GM19035 (cell line): ENCODE measurements around the gene ARHGEF12.

Experiments
- ATAC-seq: cut with Tn5 transposase; IDR thresholded peaks from one replicate; pipeline ENCODE4 v1.9.1; 2021; ENCODE audit not compliant: unreplicated experiment

The ARHGEF12 gene

GRCh38 chr11:120409655-120410054 is 73.4 kb downstream of the ARHGEF12 start:
- ATAC-seq: no peak

DNA sequence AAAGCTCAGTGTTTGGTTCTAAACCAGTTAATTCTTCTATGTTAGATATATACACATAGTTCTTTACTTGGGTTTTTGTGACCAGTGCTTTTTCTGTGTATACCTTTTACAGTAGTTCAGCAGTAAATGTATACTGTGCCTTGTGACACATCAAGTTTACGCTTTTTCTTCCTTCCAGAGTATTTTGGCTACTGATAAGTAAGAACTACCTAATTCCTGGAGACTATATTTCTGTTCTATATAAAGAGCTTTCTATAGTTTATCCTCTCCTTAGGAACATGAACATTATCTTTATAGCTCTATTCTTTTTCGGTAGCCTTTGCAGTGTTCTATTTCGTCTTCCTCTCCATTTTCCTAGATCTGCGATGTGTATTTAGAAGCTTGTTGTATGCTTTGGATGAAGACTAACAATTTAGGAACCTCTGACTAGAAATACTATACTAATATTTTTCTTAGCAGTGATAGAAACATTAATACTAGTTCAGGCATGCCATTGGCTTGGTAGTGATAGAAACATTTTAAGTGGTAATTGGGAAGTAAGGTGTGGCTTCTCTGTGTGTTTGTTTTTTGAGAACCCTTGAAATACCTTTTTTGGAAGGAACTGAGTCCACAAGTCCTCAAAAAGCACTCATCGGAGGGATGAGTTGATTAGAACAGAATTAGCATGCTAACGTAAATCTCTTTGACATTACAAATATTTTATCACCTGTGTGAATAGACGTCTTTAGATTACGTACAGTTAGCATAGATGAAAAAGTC is 74.6 kb downstream of the ARHGEF12 start:
- ATAC-seq: no peak

GRCh38 chr11:120413480-120413879 is 77.3 kb downstream of the ARHGEF12 start:
- ATAC-seq: no peak

GRCh38 chr11:120420572-120420971 is 84.4 kb downstream of the ARHGEF12 start:
- no peak for ATAC-seq

GRCh38 chr11:120424185-120424969 is 88.2 kb downstream of the ARHGEF12 start:
- ATAC-seq: no peak

- no peak for ATAC-seq
These were observed 88.7 kb downstream of the ARHGEF12 start for GRCh38 chr11:120424970-120425332.

DNA sequence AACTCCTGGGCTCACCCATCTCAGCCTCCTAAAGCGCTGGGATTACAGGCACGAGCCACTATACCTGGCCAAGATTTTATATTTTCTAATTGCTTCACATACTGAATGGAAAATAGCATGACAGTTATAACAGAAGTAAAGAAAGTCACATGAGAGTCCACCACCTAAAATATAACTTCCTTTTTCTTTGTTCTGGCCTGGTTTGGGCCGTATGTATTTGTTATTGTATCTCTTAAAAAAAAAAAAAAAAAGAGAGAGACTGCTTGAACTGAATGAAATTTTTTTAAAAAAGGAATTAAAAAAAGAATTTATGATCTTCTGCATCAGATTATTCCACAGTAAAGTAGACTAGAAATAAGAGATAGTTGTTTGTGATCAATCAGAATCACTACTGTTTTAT is 89.3 kb downstream of the ARHGEF12 start:
- no peak for ATAC-seq

- no peak for ATAC-seq
These were observed 93.9 kb downstream of the ARHGEF12 start for GRCh38 chr11:120430146-120430545.

- no peak for ATAC-seq
These were observed 95.4 kb downstream of the ARHGEF12 start for GRCh38 chr11:120431633-120432032.

GRCh38 chr11:120432056-120433018 is 96.1 kb downstream of the ARHGEF12 start:
- no peak for ATAC-seq

GRCh38 chr11:120441592-120441991 is 105.4 kb downstream of the ARHGEF12 start:
- ATAC-seq: no peak

DNA sequence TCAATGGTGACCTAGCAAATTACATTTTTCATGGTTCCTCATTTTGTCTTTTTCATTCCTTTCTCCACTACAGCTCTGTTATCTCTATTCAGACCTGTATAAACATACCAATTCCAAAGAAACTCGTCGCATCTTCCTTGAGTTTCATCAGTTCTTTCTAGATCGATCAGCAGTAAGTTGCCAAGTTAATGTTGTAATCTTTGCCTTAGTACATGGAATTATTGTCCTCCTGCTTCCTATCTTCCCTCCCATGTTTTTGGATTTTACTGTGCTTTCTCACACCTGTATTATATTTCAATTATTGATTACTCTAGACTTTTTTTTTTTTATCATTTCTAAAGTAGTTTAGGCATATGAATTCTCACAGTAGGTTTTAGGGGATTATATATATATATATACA is 105.8 kb downstream of the ARHGEF12 start:
- ATAC-seq: no peak

GRCh38 chr11:120446802-120447201 is 110.6 kb downstream of the ARHGEF12 start:
- ATAC-seq: no peak

DNA sequence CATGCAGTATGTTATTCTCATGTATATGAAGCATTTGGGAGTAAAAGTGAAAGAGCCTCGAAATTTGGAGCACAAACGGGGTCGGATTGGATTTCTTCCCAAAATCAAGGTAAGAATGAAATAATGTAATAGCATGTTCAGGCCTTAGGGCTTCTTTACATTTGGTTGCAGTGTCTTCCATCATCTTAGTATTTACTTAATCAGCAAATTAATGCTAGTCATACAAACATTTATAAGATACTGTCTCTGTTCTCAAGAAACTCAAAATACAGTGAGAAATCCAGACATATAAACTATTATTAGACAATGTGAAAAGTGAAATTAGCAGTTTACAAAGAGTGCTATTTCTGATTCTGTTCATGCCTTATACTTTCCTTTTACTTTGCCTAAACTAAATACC is 112.0 kb downstream of the ARHGEF12 start:
- ATAC-seq: no peak

- ATAC-seq: no peak
These were observed 119.3 kb downstream of the ARHGEF12 start for GRCh38 chr11:120455487-120455886.

DNA sequence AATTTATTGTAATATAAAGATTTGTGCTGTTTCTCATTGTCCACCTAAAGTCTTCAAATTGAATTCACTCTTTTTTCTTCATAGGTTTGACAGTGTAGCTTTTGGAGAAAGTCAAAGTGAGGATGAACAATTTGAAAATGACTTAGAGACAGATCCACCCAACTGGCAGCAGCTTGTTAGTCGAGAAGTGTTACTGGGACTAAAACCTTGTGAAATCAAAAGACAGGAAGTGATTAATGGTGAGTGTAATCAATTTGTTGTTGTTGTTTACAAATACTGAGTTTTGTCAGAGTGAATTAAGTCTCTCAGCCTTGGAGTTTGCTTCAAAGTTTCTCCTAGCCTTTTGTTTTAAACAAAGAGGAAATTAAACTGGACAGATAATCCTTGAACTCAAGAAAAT is 121.8 kb downstream of the ARHGEF12 start:
- no peak for ATAC-seq

DNA sequence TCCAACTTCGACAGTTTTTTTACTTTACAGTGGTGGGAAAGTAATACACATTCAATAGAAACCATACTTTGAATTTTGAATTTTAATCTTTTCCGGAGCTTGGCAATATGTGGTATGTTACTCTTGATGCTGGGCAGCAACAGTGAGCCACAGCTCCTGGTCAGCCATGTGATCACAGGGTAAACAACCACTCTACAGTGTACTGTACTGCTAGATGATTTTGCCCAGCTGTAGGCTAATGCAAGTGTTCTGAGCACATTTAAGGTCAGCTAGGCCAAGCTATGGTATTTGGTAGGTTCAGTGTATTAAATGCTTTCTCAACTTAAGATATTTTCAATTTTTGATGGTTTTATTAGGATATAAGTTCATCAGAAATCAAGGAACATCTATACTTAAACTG is 126.6 kb downstream of the ARHGEF12 start:
- no peak for ATAC-seq

DNA sequence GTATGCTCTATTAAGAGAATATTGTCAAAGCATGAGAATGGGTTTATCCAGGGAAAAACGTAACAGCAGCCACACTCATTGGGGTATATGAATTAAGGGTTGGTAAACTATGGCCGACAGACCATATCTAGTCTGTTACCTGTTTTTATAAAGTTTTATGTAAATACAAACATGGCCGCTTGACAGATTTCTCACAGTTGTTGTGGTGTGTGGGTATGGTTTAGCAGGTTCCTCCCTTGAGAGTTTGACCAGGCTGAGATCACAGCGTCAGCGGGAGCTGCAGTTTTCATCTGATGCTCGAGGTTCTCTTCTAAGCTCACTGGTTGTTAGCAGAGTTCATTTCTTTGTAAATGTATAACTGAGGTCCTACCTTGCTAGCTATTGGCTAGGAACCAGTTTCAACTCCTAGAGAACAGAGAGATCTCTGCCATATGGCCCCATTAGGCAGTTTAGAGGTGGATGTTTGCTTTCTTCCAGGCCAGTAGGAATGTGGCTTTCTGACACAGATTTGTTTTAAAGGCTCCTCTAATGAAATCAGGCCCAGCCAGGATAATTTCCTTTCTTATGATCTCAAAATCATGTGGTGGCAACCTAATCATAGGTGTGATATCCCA is 129.8 kb downstream of the ARHGEF12 start:
- no peak for ATAC-seq

GRCh38 chr11:120467627-120468026 is 131.4 kb downstream of the ARHGEF12 start:
- ATAC-seq: no peak

DNA sequence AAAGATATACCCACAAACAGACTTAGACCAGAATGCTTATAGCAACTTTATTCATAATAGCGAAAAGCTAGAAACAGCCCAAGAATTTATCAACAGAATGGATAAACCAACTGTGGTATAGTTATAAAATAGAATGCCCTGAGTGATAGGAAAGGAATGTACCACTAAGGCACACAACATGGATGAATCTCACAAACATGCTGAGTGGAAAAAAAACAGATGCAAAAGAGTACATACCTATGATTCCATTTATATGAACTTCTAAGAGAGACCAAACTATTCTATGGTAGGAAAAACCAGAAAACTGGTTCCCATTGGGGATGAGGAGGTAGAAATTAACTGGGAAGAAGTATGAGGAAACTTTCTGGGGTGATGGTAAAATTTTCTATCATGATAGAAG is 134.9 kb downstream of the ARHGEF12 start:
- no peak for ATAC-seq

DNA sequence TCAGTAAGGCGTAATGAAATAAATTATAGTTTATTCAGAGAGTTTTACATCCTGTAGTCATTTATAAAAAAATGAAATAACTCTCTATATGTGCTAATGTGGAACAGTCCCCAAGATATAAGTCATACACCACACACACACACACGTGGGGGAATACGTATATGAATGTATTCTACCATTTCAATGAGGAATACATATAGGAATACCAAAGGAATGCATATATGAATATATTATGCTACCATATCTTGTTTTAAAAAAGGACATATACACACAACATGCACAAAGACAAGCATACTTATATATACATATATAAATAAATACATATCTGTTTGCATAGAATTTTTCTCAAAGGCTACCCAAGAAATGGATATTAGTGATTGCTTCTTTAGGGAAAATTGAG is 135.8 kb downstream of the ARHGEF12 start:
- ATAC-seq: no peak
